Measurements from ENCODE around the gene WSB1.
"Not testable (repeated sequence)": the region's sequence is repeated elsewhere in the genome, so short reads cannot be mapped to it uniquely, and the experiment has no call there.

WSB1 gene

DNA sequence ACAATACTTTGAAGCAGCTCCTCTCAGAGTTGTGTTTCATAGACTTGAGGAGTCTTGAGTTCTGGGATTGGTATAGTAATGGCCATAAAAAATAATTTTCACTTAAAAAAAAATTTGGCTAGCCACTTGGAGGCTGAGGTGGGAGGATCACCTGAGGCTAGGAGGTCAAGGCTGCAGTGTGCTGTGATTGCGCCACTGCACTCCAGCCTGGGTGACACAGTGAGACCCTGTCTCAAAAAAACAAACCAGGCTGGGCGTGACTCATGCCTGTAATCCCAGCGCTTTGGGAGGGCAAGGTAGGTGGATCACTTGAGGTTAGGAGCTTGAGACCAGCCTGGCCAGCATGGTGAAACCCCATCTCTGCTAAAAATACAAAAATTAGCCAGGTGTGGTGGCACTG lies 14.8 kb upstream of the WSB1 start:
- DNase-seq (ENCODE audit: low read depth): not testable (repeated sequence)

DNA sequence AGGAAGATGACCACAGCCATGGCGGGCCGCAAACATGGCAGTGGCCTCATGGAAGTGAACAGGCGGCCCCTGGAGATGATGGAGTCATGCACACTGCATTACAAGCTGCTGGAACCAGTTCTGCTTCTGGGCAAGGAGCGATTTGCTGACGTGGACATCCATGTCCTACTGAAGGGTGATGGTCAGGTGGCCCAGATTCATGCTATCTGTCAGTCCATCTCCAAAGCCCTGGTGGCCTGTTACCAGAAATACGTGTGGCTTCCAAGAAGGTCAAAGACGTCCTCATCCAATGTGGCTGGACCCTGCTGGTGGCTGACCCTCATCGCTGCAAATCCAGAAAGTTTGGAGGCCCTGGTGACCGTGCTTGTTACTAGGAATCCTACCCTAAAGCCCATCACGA lies 13.4 kb upstream of the WSB1 start:
- no peak for DNase-seq (ENCODE audit: low read depth)

DNA sequence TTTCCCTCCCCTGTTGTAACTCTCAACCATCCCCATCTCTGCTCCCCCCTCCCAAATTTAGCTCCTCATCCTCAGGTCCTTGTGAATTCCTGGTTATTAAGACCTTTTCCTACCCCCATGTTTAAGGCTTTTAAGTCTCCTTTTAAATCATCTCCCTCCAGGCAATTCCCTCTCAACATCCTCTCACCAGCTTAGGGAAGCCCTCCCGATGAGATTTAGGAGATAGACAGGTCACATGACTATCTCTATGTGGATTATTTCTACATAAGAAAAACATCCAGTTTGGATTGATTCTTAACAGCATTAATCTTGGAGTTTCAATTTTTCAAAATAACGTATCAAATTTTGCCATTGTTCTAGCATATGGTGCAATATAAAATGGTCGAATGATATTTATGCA lies 12.5 kb upstream of the WSB1 start:
- no peak for DNase-seq (ENCODE audit: low read depth)

DNA sequence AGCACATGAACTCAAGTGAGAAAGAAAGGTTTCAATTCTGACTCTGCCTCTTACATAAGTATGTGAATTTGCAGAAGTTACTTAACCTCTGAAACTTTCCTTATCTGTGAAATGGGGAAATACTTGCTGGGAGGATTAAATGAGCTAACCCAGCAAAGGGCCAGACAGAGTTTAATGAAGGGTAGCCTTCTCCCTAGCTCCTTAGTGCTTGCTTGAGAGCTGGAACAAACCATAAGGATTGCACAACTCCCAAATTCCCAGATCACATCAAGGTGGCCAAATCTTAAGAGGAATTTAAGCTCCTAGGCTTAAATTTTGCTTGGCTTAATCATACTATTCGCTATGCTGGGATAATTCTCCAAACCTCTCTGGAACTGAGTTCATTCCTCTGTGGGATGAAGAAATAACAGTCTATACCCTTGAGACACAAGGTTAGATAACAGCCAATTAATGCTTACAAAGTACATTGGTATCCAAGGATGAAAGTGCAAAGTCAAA lies 11.8 kb upstream of the WSB1 start:
- DNase-seq (ENCODE audit: low read depth): no peak

DNA sequence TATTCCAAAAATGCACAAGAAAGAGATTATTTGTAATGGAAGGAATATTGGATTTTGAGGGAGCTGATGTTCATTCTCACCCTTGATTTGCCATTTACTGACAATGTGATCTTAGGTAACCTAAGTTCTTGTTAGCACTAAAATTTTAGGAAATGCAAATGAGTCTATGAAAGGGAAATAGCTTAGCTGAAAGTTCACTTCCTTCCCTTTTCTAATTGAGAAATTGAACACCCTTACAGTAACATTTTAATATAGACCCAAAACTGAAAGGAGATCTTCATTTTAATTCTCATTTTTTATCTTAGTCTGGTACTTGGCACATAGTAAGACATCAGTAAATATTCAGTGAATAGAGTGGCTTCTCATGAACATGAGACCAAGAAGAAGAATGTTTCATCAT lies 10.9 kb upstream of the WSB1 start:
- no peak for DNase-seq (ENCODE audit: low read depth)

DNA sequence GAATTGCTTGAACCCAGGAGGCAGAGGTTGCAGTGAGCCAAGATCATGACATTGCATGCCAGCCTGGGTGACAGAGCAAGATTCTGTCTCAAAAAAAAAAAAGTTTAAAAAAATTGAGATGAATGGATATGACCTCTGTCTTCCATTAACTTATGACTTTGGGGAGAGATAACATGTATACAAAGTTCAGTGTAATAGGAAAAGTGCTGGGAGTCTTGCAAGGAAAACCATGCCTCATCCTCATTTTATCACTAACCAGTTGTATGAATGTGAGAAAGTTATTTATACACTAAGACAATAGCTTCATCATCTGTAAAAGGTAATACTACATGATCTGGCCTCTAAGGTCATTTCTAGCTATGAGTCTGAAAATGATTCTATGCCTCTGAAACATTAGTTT lies 10.2 kb upstream of the WSB1 start:
- DNase-seq (ENCODE audit: low read depth): no peak

DNA sequence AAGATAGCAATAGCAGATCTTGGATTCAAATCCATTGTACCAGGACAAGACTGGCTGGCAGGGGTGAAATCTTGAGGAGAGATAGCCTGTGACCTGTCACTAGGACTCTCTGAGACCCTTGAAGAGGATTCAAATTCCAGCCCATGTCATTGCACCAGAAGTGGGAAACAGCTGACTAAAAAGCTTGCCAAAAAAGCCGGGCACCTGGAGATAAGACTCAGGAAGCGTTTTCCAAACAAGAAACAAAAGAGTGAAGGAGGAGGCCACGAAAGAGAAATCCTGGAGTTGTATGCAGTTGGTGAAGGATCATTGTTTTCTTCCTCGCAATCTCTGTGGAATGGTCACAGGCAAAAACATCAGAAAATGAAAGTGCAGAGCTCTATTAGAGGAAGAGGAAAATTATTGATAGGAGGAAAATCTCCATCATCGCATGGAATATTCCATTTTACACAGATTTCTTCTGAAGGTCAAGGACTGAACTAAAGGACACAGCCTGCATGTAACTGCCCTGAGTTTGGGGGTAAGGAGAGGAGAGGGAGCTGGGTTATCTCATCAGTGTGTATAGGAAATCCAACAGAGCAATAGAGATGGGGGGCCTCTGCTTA lies 9.0 kb upstream of the WSB1 start:
- no peak for DNase-seq (ENCODE audit: low read depth)

DNA sequence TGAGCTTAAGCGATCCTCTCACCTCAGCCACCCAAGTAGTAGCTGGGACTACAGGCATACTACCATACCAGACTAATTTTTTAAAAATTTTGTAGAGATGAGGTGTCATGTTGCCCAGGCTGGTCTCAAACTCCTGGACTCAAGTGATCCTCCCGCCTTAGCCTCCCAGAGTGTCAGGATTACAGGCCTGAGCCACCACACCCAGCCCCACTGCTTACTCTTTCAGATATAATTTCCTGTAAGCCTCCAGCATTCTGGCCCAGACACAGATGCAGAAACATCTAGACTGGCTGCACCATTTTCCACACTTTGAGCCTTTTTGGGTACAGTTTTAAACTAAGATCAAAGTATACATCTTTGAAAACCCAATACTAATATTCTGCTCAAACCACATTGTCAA lies 8.4 kb upstream of the WSB1 start:
- no peak for DNase-seq (ENCODE audit: low read depth)

DNA sequence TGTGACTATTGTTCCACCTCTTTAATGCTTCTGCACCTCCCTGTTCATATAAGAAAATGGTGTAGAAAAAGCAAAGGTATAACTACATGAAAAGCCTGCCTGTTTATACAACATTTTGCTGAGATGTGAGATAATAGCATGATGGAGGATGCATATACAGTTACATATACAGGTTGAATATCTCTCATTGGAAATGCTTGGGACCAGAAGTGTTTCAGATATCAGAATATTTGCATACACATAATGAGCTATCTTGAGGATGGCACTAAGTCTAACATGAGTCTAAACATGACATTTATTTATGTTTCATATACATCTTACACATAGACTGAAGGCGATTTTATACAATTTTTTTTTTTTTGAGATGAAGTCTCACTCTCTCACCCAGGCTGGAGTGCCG lies 5.7 kb upstream of the WSB1 start:
- DNase-seq (ENCODE audit: low read depth): no peak

DNA sequence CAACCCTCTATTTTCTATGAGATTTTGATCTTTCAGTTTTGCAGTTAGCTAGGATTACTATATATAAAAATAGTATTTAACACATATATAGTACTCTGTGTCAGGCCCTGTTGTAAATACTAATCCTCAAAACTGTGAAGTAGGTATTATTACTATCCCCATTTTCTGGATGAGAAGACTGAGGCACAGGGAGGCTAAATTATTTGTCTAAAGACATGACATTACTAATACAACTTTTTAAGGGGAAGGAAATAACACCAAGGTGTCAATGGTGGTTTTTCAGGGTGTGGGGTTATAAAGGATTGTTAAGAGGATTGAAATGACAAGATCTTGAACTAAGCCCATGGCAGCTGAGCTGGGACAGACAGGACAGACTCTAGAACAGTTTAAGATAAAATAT lies 4.1 kb upstream of the WSB1 start:
- no peak for DNase-seq (ENCODE audit: low read depth)

DNA sequence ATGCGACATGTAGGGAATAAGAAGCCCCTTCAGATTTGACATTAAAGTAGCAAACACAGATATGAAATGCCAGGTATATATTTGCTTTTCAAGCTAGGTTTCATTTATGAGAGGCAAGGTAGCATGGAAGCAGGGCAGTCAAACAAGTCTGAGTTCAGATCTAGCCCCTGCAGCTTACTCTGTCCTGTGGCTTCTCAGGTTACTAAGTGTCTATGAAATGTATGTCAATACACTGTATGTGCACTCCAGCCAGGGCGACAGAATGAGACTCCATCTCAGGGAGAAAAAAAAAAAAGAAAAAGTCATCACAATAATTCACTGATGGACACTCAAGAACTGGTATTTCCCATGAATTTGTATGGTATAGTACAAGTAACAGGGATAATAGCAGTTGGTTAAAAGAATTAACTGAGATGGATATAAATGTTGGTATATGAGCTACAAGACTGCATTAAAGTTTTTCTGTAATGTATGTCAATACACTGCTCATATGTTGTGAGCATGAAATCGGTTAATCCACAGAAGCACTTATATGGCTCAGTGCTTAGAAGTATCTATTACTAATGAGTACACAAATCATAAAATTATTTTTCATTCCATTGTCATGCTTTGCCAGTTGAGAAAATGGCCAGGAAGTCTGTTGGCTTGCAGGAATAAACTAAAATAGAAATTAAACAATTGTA lies 2.9 kb upstream of the WSB1 start:
- no peak for DNase-seq (ENCODE audit: low read depth)

DNA sequence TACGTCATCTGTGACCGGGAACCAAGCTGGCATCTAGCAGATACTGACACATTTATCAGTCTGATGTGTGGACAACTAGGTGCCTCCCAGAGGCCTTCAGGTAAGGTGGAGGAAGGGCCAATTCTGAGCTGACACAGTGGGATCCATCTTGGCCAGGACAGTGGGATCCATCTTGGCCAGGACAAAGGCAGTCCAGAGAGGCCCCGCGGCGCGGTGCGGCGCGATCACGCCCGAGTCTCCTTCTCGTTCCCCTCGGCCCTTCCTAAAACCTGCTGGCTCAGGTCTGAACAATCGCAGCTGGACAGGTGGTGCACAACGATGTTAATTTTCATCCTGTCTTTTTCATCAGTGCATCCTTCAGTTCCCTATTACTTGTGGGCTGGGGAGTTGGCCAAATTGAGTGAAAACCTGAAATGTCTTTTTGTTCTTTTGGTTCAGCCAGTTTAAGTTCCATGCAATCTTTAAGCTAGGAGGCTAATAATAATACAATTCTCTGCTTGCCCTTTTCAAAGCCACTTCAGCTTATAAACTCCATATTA lies 486 bp upstream of the WSB1 start:
- DNase-seq (ENCODE audit: low read depth): no peak

DNA sequence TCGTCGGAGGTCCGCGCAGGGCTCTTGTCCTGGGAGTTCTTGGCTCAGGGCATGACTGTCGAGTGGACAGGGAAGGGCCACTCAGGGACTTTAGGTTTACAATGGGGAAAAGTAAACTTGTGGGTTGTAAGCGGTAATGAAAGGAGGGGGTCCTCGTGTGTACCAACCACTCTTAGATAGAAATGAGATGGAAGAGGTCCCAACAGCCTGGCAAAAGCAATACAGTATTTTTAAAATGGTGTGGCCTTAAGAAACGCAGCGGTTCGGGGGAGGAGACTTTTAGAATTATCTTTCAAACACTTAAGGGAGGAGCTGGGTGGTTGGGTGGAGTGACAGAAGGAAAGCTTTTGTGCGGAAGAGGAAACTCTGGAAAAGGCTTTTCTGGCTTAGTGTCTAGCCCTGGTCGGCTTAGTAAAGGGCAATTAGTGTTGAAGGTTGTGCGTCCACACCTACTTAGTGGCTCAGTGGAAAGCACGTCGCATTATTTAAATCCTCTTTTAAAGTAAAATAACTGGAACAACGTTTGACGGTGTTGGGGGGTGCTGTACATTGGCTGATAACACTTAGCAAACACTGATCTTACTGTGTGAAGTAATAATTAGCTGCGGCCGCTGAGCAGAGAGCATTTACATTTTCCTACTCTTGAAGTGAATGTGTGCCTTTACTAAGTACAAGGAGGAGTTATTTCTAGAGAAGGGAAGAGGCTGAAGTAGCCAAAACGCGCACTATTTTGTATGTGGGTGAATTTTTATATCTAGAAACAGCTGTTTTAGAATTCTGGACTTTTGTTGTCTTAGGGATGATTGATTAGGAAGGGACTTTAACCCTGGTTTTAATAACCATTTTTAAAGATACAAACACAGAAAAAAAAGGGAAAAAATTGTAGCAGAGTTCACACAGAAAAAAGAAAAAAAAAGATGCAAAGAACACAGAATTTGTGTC lies 1.0 kb downstream of the WSB1 start:
- no peak for DNase-seq (ENCODE audit: low read depth)

DNA sequence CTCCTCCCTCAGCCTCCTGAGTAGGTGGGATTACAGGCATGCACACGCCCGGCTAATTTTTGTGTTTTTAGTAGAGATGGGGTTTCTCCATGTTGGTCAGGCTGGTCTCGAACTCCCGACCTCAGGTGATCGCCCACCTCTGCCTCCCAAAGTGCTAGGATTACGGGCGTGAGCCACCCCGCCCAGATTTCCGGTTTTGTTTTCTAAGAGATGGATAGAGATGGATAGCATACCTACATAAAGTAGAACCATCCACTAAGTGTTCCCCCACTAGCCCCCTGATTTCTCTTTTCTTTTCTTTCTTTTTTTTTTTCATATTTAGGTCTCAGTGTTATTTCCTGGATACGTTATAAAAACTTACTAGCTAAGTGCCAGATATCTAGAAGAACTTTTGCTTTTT lies 2.0 kb downstream of the WSB1 start:
- DNase-seq (ENCODE audit: low read depth): no peak

DNA sequence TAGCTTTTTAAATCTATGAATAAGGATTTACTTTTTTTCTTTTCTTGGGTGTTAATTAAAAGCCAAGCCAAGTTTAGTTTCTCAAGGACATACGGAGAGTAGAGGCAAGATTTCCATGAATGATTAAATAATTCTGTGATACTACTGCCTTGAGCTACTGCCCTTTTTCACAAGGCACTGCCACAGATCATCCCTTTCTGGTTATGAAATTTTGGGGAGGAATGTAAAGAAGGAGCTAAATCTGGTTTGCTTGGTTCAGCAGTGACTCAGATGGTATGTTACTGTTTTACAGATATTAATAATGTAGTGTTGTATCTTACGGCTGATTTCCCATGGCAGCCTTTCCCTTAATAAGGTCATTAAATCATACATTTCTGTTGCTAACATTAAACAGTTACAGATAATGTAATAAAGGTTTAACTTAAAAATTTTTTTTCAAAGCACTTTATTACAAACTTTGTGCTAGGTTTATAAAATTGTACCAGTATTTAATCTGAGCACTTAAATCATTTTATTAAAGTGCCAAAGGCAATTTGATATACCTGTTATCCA lies 2.6 kb downstream of the WSB1 start:
- DNase-seq (ENCODE audit: low read depth): no peak

DNA sequence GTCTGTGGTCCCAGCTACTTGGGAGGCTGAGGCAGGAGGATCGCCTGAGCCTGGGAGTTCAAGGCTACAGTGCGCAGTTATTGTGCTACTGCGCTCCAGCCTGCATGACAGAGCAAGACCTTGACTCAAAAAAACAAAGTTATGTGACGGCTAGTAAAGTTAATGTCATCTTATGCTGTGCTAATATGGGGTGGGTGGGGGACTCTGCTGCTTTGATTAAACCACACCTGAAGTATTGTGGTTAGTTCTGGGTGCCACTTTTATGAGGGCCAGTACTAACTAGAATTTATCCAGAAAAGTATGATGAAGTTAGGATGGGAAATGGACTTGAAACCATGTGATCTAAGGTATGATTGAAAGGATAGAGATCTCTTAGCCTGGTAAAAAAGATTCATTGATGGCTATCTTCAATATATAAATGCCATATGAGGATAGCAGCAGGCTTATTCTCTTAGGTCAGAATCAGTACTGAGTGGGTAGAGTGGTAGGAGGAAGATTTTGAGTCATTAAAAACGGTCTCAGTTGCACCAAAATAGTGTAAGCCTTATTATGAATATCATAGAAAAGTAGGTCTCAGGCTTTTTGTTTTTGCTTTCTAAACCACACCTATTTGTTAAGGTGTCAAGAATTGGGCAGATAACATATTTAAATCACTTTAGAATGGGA lies 5.6 kb downstream of the WSB1 start:
- DNase-seq (ENCODE audit: low read depth): no peak

DNA sequence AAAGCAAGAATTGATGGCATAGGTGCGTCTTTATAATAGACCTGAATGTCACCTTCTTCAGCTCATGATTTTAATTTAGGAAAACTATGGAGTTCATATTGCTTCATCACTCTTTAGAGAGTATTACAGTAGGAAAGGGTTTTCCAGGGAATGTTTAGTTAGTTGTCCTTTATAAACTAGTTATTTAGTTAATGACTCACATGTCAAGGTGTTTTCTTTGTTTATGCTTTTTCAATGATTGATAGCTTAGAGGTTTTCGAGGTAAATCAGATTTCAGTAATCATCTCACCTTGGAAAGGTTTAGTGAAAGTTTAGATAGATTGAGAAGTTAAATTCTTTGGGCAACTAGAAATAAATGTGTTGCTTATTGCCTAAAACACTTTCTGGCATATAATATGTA lies 9.8 kb downstream of the WSB1 start:
- no peak for DNase-seq (ENCODE audit: low read depth)

DNA sequence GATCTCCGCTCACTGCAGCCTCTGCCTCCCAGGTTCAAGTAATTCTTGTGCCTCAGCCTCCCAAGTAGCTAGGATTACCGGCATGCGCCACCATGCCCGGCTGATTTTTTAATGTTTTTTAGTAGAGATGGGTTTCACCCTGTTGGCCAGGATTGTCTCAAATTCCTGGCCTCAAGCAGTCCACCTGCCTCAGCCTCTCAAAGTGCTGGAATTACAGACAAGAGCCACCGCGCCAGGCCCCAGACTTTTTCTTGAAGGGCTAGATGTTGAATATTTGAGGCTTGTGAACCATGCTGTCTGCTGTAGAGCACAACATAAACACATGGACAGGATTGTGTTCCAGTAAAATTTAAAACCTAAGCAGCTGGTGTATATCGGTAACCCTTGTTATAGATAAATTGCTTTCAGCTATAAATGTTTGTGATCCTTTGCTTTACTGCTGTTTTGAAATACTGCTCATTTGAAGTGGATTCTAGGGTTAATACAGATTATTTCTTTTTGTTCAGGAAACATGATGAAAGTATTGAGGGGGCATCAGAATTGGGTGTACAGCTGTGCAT lies 12.4 kb downstream of the WSB1 start:
- DNase-seq (ENCODE audit: low read depth): no peak

DNA sequence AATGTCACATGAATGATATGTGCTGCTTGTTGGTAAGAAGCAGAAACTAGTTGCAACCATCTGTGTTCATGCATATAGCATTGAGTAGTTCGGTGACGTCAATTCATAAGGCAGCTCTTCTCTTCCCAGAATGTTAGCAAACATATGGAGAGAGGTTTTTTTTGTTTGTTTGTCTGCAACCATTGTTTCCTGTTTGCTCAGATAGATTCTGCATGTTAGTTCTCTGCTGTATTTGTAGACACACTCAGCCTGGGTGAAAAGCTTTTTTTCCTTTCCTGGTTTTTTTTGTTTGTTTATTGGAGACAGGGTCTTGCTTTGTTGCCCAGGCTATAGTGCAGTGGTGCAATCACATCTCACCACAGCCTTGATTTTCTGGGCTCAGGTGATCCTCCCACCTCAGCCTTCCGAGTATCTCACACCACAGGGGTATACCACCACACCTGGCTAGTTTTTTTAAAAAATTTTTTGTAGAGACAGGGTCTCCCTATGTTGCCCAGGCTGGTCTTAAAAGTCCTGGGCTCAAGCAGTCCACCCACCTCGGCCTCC lies 16.7 kb downstream of the WSB1 start:
- DNase-seq (ENCODE audit: low read depth): no peak

DNA sequence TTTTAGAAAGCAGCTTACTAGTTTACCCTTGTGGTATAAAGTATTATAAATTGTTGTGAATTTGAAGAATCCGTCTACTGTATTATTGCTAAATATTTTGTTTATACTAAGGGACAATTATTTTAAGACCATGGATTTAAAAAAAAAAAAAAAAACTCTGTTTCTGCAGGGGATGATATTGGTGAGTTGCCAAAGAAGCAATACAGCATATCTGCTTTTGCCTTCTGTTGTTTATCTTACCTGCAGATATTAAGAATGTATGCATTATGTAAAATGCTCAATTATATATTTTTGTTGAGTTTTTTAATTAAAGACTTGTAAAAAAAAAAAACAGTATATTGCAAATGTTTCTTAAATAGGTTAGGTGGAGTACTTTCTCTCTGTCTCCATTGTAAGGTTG lies 19.4 kb downstream of the WSB1 start:
- DNase-seq (ENCODE audit: low read depth): no peak

DNA sequence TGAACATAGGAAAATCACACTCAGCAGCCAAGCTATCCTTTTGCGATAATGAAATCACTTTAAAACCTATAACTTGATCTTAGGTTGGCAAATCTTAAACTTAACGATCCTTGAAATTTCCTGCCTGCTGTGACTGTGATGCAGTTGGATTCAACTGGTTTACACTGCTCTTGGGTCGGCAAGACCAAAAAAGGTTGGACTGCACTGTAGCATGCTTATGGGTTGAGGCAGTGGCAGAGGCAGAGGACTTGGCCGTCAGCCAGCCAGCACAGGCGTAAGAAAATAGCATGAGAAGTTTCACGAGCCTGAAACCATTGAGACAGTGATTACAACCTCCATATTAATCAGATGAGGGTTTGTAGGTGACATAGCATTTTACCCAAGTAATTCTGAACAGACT lies 21.4 kb downstream of the WSB1 start:
- no peak for DNase-seq (ENCODE audit: low read depth)

All from stimulated activated CD4-positive, alpha-beta T cell treated with anti-CD3 and anti-CD28 coated beads, Interleukin-2, amount 100 ng/mL, for 4 hours (primary cell).